ENCODE results near the gene SPAG9.

- TF ChIP-seq CTCF (IDR thresholded peaks at IDR 0.05) (no peak), POLR2AphosphoS5 (IDR thresholded peaks at IDR 0.05) (no peak)
Measured at GRCh38 chr17:50946223-50946890, 174.3 kb downstream of the SPAG9 start.
